Caco-2 (cell line): ENCODE measurements around the gene TANK. TPM values are rescaled to one million over a fixed set of nuclear protein-coding genes. Genes with fewer than 3 reads are reported as not detected.

Source experiments
- total RNA-seq: library from RNA; stranded (reverse); gene quantifications from 2 replicates; pipeline ENCODE4 v1.2.3, GENCODE V29; 2022

Gene TANK
- total RNA-seq, 1 experiment from 2014 or later = 56.0 TPM

Other genes starting within 250 kb of the TANK start
- 81.1 and 85.3 TPM in 2 replicates for gene PSMD14, start 148.0 kb downstream of the TANK start, total RNA-seq